ACHN (cell line): ENCODE measurements around the gene METTL17.
A peak's percentile ranks its signal among the peaks of the same experiment; 100 is the strongest.
"Not testable (repeated sequence)": the region's sequence is repeated elsewhere in the genome, so short reads cannot be mapped to it uniquely, and the experiment has no call there.

Experiments
- DNase-seq: peaks from one replicate; pipeline ENCODE4 v3.0.0-alpha.2; 2015
- in situ Hi-C: cut with HindIII; loops from 2 replicates; pipeline ENCODE4 v1.10.0; 2017; ENCODE audit warnings: low sequenced_read_pairs, low pct_ligation_motif_present, low pct_unique_long_range_greater_than_20kb

The METTL17 gene

DNA sequence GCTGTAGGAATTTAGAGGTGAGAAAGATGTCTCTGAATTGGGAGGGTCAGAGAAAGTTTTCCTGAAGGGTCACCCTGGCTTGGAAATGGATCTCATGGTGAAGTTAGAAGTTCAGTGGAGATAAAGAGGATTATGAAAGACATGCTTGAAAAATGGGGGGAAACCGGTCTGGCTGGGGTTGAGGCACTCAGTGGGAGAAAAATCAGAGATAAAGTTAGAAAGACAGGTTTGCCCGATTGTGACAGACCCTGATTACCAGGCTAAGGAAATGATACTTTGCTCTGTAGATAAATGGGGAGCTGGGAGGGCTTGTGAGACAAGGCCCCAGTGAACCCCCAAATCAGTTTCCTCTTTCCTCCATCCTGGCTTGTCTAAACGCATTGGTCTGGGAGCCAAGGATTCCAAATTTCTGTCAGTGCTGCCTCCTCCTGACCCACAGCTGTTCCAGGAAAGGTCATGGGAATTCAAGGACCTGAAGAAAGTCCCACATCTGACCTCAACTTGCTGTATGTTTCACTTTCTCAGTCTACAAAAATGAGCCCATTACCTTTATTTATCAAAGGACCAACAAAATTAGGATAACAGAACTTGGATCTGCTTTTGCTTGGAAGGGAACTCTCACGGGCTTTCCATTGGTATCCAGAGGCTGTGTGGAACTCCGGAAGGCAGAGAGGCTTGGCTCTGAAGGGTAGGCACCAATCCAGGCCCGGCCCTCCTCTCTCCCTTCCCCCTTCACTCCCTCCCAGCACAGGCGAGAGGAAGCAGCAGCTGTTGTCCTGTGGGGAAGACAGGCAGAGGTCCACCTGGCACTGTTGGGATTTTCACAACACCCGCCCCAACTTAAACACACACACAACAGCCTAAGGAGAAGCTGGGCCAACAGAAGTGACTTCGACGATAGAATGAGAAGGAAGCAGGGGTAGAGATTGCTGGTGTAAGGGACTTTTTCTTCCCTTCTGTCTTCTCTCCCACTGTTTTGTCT lies 49.0 kb downstream of the METTL17 start:
- in situ Hi-C loops, result no loop called here

DNA sequence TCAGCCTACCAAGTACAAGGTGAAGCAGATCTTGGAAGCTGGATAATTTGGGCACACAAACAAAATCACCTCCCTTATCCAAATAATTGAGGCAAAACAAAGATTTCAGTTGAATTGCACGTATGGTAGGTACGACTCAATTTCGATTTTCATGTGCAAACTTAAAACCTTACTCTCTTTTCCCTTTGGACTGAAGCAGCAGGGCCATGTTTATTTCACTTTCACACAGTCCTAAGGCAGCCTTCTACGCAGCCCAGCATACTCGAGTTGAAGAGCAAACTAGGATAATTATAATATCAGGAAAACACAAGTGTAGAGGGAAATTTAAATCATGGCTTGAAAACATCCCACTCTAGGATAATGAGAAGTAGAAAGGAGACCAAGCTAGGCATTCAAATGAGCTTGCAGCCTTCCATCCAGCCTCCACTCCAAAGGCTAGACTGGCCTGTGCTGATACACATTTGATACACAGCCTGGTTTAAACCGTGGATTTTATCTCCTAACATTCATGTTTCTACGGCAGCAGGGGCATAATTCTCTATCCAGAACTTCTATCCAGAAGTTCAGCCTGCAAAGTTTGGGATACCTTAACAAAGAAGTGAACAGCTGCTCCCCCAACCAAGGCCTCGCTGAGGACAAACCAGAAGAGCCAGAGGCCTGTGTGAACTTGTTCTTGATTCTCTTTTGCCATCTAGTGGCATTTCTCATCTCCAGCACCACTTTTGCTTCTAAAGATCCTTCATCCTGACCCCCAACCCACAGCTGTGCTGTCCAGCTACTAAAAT lies 50.0 kb downstream of the METTL17 start:
- in situ Hi-C loops, result no loop called here
- DNase-seq, result peak; percentile 60

More for the DNA sequence above, 49.0 kb downstream of the METTL17 start:
- no peak for DNase-seq

DNA sequence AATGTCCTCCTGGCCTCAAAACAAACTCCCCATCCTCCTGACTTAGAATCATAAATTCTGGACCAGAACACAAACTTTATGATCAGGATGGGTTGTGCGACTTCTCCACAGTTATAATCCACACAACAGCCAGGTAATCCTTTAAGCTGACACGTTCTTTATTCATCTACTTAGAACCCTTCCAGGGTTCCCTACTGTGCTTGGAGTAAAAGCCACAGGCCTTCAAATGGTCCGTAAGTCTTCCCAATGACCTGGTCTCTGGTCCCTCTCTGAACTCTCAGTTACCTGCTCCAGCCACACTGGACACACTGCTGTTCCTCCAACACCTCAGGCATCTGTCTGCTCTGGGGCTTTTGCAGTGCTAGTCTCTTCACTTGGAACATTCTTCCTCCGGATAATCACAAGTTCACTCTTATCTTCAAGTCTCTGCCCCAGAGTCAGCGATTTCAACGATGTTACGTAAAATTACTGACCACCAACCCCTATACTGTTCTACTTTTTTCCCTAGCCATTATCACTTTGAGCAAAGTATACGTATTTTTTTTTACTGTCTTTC lies 50.7 kb downstream of the METTL17 start:
- in situ Hi-C loops, result no loop called here
- no peak for DNase-seq

DNA sequence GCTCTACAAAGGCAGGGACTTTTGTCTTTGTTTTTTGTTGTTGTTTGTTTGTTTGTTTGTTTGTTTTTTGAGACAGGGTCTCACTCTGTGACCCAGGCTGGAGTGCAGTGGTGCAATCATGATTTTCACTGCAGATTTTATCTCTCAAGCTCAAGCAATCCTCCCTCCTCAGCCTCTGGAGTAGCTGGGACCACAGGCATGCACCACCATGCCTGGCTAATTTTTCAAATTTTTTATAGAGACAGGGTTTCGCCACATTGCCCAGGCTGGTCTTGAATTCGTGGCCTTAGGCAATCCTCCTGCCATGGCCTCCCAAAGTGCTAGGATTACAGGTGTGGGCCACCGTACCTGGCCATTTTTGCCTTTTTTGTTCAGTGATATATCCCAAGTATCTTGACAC lies 51.2 kb downstream of the METTL17 start:
- DNase-seq, in situ Hi-C loops: not testable (repeated sequence)

DNA sequence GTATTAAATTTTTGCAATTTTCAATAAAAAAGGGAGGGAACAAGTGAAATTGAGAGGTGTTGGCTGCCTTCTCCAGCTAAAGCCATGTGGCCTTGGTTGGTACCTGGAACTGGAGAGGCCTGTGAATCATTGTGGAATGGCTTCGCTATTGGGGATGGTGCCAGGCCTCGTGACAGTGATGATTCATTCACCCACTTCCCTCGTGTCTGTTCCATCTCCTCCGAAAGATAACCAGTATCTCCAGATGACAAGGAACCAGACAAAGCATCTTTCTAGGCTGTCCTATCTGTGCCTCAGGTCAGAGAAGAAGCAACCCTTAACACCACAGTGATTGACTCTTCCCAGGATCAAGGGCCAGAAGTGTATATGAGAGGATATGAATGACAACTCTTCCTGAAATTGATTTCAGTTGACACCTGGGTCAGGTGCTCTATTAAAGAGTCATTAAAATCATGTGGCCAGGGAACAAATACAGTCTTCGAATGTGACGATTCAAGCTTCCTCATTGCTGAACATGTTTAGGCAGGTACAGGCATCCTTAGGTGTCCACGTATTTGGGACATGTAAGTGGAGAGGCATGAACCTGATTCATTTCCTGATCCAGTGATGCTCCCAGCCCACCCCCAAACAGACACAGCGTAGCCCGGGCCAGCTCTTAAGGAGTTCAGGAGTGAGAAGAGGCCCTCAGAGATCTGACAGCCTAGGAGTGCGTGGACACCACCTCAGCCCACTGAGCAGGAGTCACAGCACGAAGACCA lies 52.1 kb downstream of the METTL17 start, which contains the start of gene RNASE7:
Gene RNASE7 (plus strand): TSS at position 687 of the 758 bp plus-strand sequence. CDS start 631 bp downstream, outside the sequence.
- in situ Hi-C loops, result no loop called here
- peak; percentile 8 for DNase-seq

DNA sequence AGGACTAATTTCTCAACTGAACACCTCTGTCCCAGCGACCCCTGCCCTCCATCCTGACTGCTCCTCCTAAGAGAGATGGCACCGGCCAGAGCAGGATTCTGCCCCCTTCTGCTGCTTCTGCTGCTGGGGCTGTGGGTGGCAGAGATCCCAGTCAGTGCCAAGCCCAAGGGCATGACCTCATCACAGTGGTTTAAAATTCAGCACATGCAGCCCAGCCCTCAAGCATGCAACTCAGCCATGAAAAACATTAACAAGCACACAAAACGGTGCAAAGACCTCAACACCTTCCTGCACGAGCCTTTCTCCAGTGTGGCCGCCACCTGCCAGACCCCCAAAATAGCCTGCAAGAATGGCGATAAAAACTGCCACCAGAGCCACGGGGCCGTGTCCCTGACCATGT lies 53.1 kb downstream of the METTL17 start:
- no peak for DNase-seq
- in situ Hi-C loops, result no loop called here

DNA sequence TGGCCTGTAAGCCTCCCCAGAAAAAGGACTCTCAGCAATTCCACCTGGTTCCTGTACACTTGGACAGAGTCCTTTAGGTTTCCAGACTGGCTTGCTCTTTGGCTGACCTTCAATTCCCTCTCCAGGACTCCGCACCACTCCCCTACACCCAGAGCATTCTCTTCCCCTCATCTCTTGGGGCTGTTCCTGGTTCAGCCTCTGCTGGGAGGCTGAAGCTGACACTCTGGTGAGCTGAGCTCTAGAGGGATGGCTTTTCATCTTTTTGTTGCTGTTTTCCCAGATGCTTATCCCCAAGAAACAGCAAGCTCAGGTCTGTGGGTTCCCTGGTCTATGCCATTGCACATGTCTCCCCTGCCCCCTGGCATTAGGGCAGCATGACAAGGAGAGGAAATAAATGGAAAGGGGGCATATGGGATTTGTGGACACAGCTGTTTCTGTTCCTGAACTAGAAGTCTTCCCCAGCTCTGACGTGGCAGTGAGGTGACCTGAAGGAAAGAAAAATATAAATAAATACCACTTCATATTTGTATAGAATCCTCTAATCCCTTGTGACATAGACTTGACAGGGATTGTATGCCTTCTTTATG lies 53.7 kb downstream of the METTL17 start:
- in situ Hi-C loops, result no loop called here

DNA sequence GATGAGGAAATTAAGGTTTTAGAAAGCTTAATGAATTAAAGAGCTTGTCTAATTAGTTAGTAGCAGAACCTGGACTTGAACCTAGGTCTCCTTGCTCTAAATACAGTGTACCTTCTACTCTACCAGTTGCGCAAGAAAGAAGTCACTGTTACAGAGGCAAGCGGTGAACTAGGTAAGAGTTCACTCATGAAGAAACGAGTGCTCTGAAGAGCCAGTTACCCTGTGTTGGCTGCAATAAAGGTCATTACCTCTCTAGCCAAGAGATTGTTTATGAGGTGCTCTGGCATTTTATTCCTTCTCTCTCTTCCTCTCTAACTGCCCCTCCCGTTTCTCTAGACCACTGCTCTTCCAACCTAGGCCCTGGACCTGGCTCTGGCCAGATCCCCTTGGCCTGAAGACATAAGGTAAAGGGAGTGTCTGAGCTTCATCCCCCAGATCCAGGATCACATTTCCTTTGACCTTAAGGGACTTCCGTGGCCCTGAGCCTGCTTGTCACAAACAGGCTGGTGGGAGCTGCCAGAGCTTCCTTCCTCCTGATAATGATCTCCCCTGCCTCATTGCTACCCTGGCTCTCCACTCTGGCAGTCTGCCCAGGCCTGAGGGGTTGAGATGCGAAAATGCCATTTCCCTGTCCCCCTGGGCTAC lies 54.3 kb downstream of the METTL17 start:
- in situ Hi-C loops, result no loop called here
- DNase-seq, result no peak

More for the DNA sequence above, 53.7 kb downstream of the METTL17 start:
- no peak for DNase-seq
